ENCODE data around the gene TRMT61A.
A peak's percentile ranks its signal among the peaks of the same experiment; 100 is the strongest.

The TRMT61A gene

DNA sequence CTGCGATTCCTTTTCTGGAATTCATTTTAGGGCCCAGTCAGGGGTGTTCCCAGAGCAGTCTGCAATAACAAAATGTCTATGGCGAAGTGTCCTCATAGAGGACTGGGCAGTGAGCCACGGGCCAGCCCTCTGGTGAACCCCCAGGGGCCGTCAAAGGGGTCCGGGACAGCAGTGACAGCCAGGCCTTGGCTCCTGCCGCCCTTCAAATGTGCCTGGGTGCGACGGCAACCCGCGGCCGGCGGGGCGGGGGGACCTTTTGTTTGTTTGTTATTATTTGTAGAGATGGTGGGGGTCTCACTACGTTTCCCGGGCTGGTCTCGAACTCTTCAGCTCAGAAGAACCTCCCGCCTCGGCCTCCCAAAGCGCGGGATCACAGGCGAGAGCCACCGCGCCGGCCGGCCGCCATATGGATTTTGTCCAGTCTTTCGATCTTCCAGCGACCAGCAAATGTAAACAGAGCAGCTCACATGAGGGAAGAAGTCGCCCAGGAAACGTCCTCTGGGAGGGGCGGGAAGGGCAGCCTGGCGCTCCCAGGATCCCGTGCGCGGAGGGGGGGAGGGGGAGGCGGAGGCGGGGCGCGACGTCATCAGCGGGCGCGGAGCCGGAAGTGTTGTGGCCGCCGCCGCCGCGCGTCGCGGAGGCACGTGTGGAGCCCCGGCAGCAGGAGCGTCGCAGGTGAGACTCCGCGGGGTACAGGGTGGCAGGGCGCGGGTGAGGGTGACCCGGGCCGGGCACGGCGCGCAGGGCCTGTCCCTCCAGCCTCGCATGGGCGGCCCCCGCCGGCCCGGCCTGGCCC, at the start of gene TRMT61A:
Gene TRMT61A, plus strand, starts transcription at position 610 of the 796 bp plus-strand sequence. CDS start 783 bp downstream, outside the sequence.
- Mint-ChIP-seq H3K4me3 (peak within 1 kb of the TSS; percentile 95), H3K27me3 (peaks cover 2% of the 10 kb centered on the region), H3K4me1 (ENCODE audit: low read depth) (peaks cover 45% of the 10 kb centered on the region), H3K27ac (peak within 1 kb of the TSS; percentile 96), H3K9me3 (no peaks in the 10 kb centered on the region), H3K36me3 (ENCODE audit: low read depth) (peaks cover 9% of the 10 kb centered on the region)

DNA sequence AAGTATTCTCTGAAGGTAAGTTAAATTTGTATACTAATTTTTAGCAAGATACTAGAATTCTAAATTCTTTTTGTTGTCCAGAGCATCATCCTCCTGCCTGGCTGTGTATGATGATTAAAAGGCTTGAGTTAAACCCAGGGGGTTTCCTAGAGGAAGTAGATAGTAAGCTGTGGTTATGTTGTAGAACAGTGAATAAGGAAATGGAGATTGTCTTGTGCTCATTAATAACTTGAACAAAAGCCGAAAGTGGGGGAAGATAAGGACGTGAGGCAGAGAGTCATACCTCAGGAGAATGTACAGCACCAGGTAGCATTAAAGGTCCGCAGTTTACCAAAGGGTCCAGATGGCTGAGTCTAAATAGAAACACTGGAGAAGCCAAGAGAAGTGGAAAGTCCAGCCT, 48.4 kb upstream of the TRMT61A start:
- no peaks in the 10 kb centered on the region for H3K27me3 Mint-ChIP-seq
- H3K4me3 Mint-ChIP-seq = no peak overlapping the region
- no peaks in the 10 kb centered on the region for H3K9me3 Mint-ChIP-seq
- peak overlapping the region; percentile 37 for H3K27ac Mint-ChIP-seq
- peaks cover 59% of the 10 kb centered on the region for H3K36me3 Mint-ChIP-seq (ENCODE audit: low read depth)
- H3K4me1 Mint-ChIP-seq (ENCODE audit: low read depth) = peaks cover 15% of the 10 kb centered on the region

DNA sequence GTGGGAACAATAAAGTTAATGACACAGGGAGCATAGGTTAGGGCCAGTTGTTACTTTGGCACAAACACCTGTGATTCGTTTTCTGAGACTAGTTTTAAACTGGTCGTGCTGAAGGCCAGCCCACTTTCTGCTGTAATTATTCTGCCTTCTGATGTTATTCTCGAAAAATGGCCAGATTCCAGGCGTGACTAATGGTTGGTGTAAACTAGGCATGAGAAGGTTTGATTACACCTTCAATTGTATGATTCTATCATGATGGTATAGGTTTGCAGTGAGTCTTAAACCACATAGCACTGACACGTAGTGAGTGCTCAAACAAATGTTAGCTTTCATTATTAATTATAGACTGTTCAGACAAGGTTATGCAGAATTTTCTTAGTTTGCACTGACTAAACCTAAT, 45.4 kb upstream of the TRMT61A start:
- Mint-ChIP-seq H3K27ac (no peak overlapping the region), H3K9me3 (no peaks in the 10 kb centered on the region), H3K4me3 (no peak overlapping the region), H3K4me1 (ENCODE audit: low read depth) (peaks cover 15% of the 10 kb centered on the region), H3K27me3 (no peaks in the 10 kb centered on the region), H3K36me3 (ENCODE audit: low read depth) (peaks cover 45% of the 10 kb centered on the region)

DNA sequence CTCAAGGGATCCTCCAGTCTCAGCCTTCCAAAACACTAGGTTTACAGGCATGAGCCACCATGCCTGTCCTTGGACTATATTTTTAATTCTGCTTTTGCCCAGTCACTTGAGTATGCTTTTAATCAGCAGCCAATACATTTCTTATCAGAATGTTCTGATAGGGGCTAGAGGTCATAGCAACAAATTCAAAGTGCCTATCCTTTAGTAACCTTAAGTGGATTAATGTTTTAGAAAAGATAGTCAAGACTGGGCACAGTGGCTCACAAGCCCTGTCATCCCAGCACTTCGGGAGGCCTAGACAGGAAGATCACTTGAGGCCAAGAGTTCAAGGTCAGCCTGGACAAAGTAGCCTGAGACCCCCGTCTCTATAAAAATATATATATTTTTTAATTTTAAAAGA, 43.5 kb upstream of the TRMT61A start:
- Mint-ChIP-seq H3K4me1 (ENCODE audit: low read depth) (peaks cover 10% of the 10 kb centered on the region), H3K27ac (no peak overlapping the region), H3K36me3 (ENCODE audit: low read depth) (peaks cover 44% of the 10 kb centered on the region), H3K4me3 (no peak overlapping the region), H3K9me3 (no peaks in the 10 kb centered on the region), H3K27me3 (no peaks in the 10 kb centered on the region)

DNA sequence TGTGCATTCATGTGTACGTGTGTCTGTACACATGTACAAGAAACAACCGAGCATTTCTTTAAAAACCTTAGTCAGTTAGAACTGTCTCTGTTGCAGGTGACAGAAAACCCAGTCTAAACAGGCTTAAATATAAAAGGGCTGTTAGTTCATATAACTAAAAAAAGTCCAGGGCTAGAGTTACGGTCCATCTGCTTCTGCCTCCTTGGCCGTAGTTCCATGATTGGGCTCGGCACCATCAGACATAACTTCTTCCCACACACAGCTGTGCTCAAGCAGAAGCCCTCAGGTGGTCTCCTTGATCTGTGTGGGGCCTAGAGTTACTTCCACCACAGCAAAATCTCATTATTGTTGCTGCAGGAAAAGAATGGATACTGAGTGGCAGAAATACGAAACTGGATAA, 40.9 kb upstream of the TRMT61A start:
- Mint-ChIP-seq H3K4me1 (ENCODE audit: low read depth) (no peaks in the 10 kb centered on the region), H3K4me3 (no peak overlapping the region), H3K27me3 (no peaks in the 10 kb centered on the region), H3K36me3 (ENCODE audit: low read depth) (peaks cover 35% of the 10 kb centered on the region), H3K27ac (no peak overlapping the region), H3K9me3 (no peaks in the 10 kb centered on the region)

DNA sequence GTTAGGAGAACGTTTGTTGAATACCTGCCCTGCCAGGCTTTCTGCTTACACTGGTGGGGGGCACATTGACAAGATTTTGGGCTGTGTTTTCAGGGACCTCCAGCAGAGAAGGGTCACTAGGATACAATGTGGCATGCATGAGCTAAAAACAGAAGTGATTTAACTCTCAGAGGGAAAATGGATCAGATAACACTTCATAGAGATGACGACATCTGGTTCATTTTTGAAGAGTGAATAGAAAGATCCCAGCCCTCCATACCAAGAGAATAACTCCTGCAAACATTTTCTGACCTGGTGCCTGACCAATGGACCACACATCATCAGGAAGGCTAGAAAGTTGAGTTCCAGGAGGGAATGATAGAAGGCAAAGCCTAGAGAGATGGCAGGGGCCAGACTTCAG, 40.0 kb upstream of the TRMT61A start:
- Mint-ChIP-seq H3K27me3 (no peaks in the 10 kb centered on the region), H3K27ac (no peak overlapping the region)

DNA sequence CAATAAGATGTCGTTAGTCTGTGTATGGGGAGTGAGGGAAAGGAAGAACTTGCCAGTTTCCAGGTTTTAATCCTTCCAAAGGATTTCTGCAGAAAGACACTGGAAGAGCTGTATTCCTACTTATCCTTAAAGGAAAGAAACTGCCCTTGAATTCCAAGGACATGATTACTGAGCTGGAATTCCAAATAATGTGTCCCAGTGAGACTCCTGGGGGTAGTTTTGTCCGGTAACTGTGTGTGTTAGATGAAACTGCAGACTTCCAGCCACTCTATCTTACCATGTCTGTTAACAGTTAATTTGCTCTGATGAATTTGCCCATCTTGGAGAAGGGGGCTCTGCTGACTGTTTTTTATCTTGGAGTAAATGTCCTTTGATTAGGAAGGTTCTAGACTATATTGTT, 39.4 kb upstream of the TRMT61A start:
- no peak overlapping the region for H3K4me3 Mint-ChIP-seq
- H3K27me3 Mint-ChIP-seq = no peaks in the 10 kb centered on the region
- peak overlapping the region; percentile 1 for H3K27ac Mint-ChIP-seq
- peaks cover 23% of the 10 kb centered on the region for H3K36me3 Mint-ChIP-seq (ENCODE audit: low read depth)
- no peaks in the 10 kb centered on the region for H3K4me1 Mint-ChIP-seq (ENCODE audit: low read depth)
- no peaks in the 10 kb centered on the region for H3K9me3 Mint-ChIP-seq

More for the DNA sequence above, 40.0 kb upstream of the TRMT61A start:
- no peaks in the 10 kb centered on the region for H3K4me1 Mint-ChIP-seq (ENCODE audit: low read depth)
- no peaks in the 10 kb centered on the region for H3K9me3 Mint-ChIP-seq
- no peak overlapping the region for H3K4me3 Mint-ChIP-seq
- H3K36me3 Mint-ChIP-seq (ENCODE audit: low read depth) = peaks cover 28% of the 10 kb centered on the region

DNA sequence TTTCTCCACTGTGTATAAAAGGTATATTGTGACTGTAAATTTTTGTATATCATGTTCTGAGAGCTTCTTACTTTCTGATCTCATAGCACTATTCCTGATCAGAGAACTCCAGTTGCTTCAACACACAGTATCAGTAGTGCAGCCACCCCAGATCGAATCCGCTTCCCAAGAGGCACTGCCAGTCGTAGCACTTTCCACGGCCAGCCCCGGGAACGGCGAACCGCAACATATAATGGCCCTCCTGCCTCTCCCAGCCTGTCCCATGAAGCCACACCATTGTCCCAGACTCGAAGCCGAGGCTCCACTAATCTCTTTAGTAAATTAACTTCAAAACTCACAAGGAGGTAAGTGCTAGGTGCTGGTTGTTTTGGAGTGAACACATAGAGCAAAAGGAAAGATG, 37.3 kb upstream of the TRMT61A start:
- Mint-ChIP-seq H3K4me1 (ENCODE audit: low read depth) (no peaks in the 10 kb centered on the region), H3K4me3 (no peak overlapping the region), H3K27me3 (no peaks in the 10 kb centered on the region), H3K9me3 (no peaks in the 10 kb centered on the region), H3K36me3 (ENCODE audit: low read depth) (peaks cover 28% of the 10 kb centered on the region), H3K27ac (no peak overlapping the region)

DNA sequence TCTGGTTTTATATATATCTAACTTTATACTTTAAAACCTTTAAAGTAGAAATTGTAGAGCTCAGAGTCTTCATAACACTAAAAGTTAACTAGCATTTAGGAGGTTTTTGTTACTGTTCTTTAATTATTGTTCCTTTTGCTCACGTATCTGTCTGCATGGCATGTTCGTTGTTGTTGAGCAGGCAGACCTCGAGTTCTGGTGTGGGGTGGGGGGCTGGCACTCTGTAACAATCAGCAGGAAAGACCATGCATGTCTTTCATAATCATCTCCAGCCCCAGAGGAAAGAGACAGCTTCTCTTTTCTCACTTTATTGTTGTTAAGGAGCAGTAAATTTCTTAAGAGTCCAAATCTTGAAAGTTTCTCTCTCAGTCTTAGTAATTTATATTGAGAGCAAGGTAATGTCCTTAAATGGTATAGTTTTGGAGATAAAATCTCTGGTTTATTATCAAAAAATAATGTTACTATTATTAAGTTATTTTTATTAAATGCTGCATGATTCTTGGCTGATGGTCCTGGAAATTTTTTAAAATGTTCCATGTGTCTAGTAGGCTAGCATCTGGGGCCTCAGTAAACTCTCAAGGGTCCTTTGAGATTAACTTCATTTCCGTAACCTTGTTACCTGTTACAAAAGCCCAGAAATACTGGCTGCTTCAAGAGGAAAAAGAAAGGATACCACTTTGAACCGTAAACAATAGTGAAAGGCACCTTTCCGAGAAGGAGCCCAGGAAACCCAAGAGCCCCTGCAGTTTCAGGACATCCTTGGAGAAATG, 36.7 kb upstream of the TRMT61A start:
- H3K36me3 Mint-ChIP-seq (ENCODE audit: low read depth) = peaks cover 30% of the 10 kb centered on the region
- no peaks in the 10 kb centered on the region for H3K4me1 Mint-ChIP-seq (ENCODE audit: low read depth)
- no peaks in the 10 kb centered on the region for H3K9me3 Mint-ChIP-seq

DNA sequence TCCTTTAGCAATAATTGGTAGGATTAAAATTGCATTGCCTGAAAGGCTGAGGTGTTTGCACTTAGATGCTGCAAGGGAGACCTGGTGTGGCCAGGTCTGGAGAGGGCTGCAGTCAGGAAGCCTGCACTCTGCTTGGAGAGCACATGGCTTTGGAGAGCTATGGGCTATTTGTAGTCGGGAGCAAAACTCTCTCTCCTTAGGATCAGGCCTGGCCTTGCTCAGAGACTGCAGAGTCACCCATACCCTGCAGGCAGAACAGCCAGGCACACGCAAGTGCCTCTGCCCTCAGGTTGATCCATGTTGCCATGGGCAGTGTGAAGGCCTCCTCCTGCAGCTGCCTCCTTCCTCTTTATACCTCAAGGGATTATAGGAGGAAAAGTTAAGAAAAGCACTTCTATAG, 33.1 kb upstream of the TRMT61A start:
- Mint-ChIP-seq H3K9me3 (no peaks in the 10 kb centered on the region), H3K4me3 (no peak overlapping the region), H3K36me3 (ENCODE audit: low read depth) (peaks cover 33% of the 10 kb centered on the region), H3K27ac (no peak overlapping the region), H3K4me1 (ENCODE audit: low read depth) (peaks cover 8% of the 10 kb centered on the region), H3K27me3 (no peaks in the 10 kb centered on the region)

More for the DNA sequence above, 36.7 kb upstream of the TRMT61A start:
- H3K4me3 Mint-ChIP-seq = no peak overlapping the region
- no peaks in the 10 kb centered on the region for H3K27me3 Mint-ChIP-seq
- H3K27ac Mint-ChIP-seq = no peak overlapping the region

DNA sequence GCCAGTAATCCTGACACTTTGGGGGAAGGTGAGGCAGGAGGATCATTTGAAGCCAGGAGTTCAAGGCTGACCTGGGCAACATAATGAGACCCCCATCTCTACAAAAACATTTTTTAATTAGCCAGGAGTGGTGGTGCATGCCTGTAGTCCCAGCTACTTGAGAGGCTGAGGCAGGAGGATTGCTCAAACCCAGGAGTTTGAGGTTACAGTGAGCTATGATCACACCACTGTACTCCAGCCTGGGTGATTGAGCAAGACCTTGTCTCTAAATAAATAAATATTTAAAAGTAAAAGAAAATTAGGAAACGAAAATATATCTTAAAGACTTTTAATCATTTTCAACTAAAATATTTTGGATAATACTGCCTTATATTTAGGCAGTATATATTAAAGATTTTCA, 32.2 kb upstream of the TRMT61A start:
- H3K4me1 Mint-ChIP-seq (ENCODE audit: low read depth) = peaks cover 8% of the 10 kb centered on the region
- no peaks in the 10 kb centered on the region for H3K27me3 Mint-ChIP-seq
- H3K36me3 Mint-ChIP-seq (ENCODE audit: low read depth) = peaks cover 37% of the 10 kb centered on the region
- H3K4me3 Mint-ChIP-seq = no peak overlapping the region
- no peak overlapping the region for H3K27ac Mint-ChIP-seq
- no peaks in the 10 kb centered on the region for H3K9me3 Mint-ChIP-seq

DNA sequence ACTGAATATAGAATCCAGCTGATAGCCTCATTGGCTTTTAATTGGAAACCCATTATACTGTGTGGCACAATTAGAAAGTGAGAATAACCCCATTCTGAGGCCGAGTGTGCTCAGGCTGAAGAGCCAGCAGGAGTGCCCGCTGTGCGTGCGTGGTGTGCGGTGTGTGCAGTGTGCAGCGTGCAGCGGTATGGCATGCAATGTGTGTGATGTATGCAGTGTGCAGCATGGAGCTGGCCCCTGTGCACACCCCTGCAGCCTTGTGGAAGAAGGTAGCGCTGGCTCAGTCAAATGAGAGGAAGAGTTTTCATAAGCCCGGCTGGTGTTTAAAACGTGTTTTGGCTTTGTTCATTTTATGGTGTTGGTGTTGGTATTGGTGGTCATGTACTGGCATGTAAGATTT, 29.3 kb upstream of the TRMT61A start:
- Mint-ChIP-seq H3K4me1 (ENCODE audit: low read depth) (peaks cover 8% of the 10 kb centered on the region), H3K36me3 (ENCODE audit: low read depth) (peaks cover 58% of the 10 kb centered on the region), H3K9me3 (no peaks in the 10 kb centered on the region), H3K4me3 (no peak overlapping the region), H3K27ac (peak overlapping the region; percentile 4), H3K27me3 (no peaks in the 10 kb centered on the region)

DNA sequence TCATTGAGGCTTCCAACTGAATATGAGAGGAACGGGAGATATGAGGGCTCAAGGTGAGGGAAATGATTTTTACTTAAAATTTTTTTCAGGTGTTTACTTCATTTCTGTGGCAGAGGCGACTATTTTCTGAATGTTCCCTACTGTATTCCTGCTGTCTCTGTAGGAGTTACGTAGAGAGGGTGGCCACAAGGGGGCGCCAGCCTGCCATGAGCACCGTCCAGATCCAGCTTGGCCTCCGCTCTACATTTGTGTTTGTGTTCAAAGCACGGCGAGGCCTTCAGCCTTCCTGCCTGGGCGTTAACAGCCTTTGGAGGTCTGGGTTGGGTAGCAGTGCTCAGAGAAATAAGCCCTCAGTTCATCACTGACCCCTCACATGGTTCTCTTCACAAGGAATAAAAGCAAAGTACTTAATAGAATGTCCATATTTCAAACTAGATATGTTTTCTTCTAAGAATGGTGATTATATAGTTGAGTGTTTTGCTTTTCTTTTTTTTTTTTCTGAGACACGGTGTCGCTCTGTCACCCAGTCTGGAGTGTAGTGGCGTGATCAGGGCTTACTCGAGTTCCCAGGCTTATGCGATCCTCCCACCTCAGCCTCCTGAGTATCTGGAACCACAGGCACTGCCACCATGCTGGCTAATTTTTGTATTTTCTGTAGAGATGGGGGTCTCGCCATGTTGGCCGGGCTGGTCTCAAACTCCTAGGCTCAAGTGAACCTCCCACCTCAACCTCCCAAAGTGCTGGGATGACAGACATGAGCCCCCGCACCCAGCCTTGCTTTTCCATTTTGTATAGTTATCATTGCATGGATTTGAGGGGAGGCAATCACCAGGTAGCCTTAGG, 28.6 kb upstream of the TRMT61A start:
- Mint-ChIP-seq H3K9me3 (no peaks in the 10 kb centered on the region), H3K27me3 (no peaks in the 10 kb centered on the region), H3K27ac (peak overlapping the region; percentile 4), H3K36me3 (ENCODE audit: low read depth) (peaks cover 64% of the 10 kb centered on the region), H3K4me3 (no peak overlapping the region), H3K4me1 (ENCODE audit: low read depth) (peaks cover 8% of the 10 kb centered on the region)

DNA sequence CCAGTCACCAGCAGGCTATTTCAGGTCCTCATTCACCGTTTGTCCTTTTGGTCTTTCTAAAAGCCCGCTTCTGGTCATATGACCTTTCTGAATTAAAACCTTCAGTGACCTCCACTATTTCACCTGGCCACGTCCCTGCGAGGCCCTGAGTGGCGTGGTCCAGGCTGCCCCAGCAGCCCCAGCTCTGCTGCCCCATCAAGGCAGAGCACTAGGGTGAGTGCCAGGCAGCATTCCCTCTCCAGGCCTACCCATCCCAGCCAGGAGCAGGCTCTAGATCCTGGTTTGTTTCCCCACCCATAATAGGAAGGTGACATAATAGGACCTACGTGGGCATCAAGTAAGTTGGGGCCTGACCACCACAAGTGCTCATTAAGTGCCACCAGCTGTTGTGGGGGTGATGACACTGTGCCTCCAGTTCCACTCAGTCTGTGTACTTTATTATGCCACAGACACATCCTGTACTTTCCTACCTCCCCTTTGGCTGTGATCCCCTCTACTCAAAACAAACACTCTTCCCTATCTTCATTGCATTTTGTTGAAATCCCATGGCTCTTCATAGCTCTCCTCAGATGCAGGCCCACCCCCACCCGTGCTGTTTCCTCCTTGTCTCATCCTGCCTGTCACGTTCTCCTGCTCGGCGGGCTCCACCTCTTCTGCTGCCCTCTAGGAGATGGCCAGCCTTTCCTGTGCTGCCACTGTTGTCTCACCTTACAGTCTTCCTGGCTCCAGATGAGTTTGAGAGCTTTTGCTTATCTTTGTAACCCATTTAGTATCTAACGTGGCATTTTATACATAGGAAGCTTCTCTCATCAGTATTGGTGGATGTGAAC, 27.7 kb upstream of the TRMT61A start:
- H3K4me1 Mint-ChIP-seq (ENCODE audit: low read depth) = peaks cover 8% of the 10 kb centered on the region
- H3K27ac Mint-ChIP-seq = peak overlapping the region; percentile 12
- no peaks in the 10 kb centered on the region for H3K27me3 Mint-ChIP-seq
- peaks cover 59% of the 10 kb centered on the region for H3K36me3 Mint-ChIP-seq (ENCODE audit: low read depth)
- no peak overlapping the region for H3K4me3 Mint-ChIP-seq
- H3K9me3 Mint-ChIP-seq = no peaks in the 10 kb centered on the region
